ENCODE results near the gene DNAAF1. TPM values are rescaled to one million over a fixed set of nuclear protein-coding genes. Genes with fewer than 3 reads are reported as not detected.

Gene DNAAF1
- polyA plus RNA-seq, 3 donors = 2.9 to 10.4 (median 7.7) TPM

- no peak for DNase-seq
Observed at GRCh38 chr16:84155226-84155625, 10.1 kb downstream of the DNAAF1 start.

- no peak for DNase-seq
Observed at GRCh38 chr16:84155771-84156170, 10.7 kb downstream of the DNAAF1 start.

- DNase-seq = no peak
Observed at GRCh38 chr16:84156342-84156784, 11.3 kb downstream of the DNAAF1 start.

GRCh38 chr16:84159007-84159406 is 13.9 kb downstream of the DNAAF1 start:
- no peak for DNase-seq

GRCh38 chr16:84159800-84160199 is 14.7 kb downstream of the DNAAF1 start:
- DNase-seq = no peak

GRCh38 chr16:84161037-84161436 is 15.9 kb downstream of the DNAAF1 start:
- no peak for DNase-seq

- DNase-seq = peak; percentile 66
Observed at GRCh38 chr16:84161801-84162200, 16.7 kb downstream of the DNAAF1 start.

GRCh38 chr16:84165746-84166145 is 20.6 kb downstream of the DNAAF1 start:
- DNase-seq = no peak

- DNase-seq = no peak
Observed at GRCh38 chr16:84166796-84167695, 21.9 kb downstream of the DNAAF1 start.

- DNase-seq = no peak
Observed at GRCh38 chr16:84169765-84170310, 24.7 kb downstream of the DNAAF1 start.

- no peak for DNase-seq
Observed at GRCh38 chr16:84174396-84174795, 29.3 kb downstream of the DNAAF1 start.

- peak; percentile 67 for DNase-seq
Observed at GRCh38 chr16:84175350-84176081, 30.4 kb downstream of the DNAAF1 start.

- no peak for DNase-seq
Observed at GRCh38 chr16:84176192-84177053, 31.3 kb downstream of the DNAAF1 start.

- no peak for DNase-seq
Observed at GRCh38 chr16:84177741-84178073, 32.6 kb downstream of the DNAAF1 start.

GRCh38 chr16:84178146-84178765 is 33.1 kb downstream of the DNAAF1 start:
- no peak for DNase-seq

GRCh38 chr16:84178892-84179611 is 33.9 kb downstream of the DNAAF1 start:
- no peak for DNase-seq

GRCh38 chr16:84179612-84180320 is 34.7 kb downstream of the DNAAF1 start:
- DNase-seq = no peak

- no peak for DNase-seq
Observed at GRCh38 chr16:84180519-84181140, 35.5 kb downstream of the DNAAF1 start.

- DNase-seq = no peak
Observed at GRCh38 chr16:84181144-84181915, 36.2 kb downstream of the DNAAF1 start.

All from renal pelvis (tissue), 4 donors.